Parathyroid adenoma (tissue), 2 donors: Measurements from ENCODE around the gene ATP1B1.
"Not testable (repeated sequence)": the region's sequence is repeated elsewhere in the genome, so short reads cannot be mapped to it uniquely, and the experiment has no call there.

Source experiments
- H2AFZ ChIP-seq: fragments of 300-600 bp; sonication (generic); one replicate; pipeline ENCODE4 v1.7.0; 2017; ENCODE audit warnings: antibody characterized with exemption, mild to moderate bottlenecking
- H3K27ac ChIP-seq: fragments of 300-600 bp; sonication (generic); one replicate; pipeline ENCODE4 v1.7.0; 2017
- H3K27me3 ChIP-seq: fragments of 300-600 bp; sonication (generic); one replicate; pipeline ENCODE4 v1.7.0; 2017; ENCODE audit warnings: low read length; ENCODE audit not compliant: control insufficient read depth, insufficient read depth
- H3K36me3 ChIP-seq: fragments of 300-600 bp; sonication (generic); one replicate; pipeline ENCODE4 v1.7.0; 2017; ENCODE audit warnings: low read length; ENCODE audit not compliant: control insufficient read depth, insufficient read depth
- H3K4me1 ChIP-seq: fragments of 300-600 bp; sonication (generic); one replicate; pipeline ENCODE4 v1.7.0; 2017; ENCODE audit warnings: control low read depth
- H3K4me2 ChIP-seq: fragments of 300-600 bp; sonication (generic); one replicate; pipeline ENCODE4 v1.7.0; 2017; ENCODE audit warnings: low read length
- H3K4me3 ChIP-seq: fragments of 300-600 bp; sonication (generic); one replicate; pipeline ENCODE4 v1.7.0; 2017; ENCODE audit warnings: low read depth, low read length
- H3K79me2 ChIP-seq: fragments of 300-600 bp; sonication (generic); one replicate; pipeline ENCODE4 v1.7.0; 2017; ENCODE audit warnings: control low read depth
- H3K9ac ChIP-seq: fragments of 300-600 bp; sonication (generic); one replicate; pipeline ENCODE4 v1.7.0; 2017; ENCODE audit warnings: mild to moderate bottlenecking
- H3K9me3 ChIP-seq: fragments of 300-600 bp; sonication (generic); one replicate; pipeline ENCODE4 v1.7.0; 2017; ENCODE audit warnings: low read length; ENCODE audit not compliant: control insufficient read depth
- CTCF ChIP-seq: fragments of 300-600 bp; sonication (generic); IDR thresholded peaks from one replicate; pipeline ENCODE4 v1.7.0; 2017; ENCODE audit warnings: antibody characterized with exemption, mild to moderate bottlenecking
- donor health status: primary hyperparathyroidism.

ATP1B1 gene

GRCh38 chr1:169161496-169162194 lies 55.2 kb downstream of the ATP1B1 start:
- no peaks in the 10 kb centered on the region for H3K27me3 ChIP-seq
- H3K9me3 ChIP-seq: no peaks in the 10 kb centered on the region
- no peaks in the 10 kb centered on the region for H3K4me1 ChIP-seq
- H3K9ac ChIP-seq: no peak overlapping the region
- no peaks in the 10 kb centered on the region for H3K79me2 ChIP-seq
- no peak overlapping the region for H3K4me3 ChIP-seq
- H3K27ac ChIP-seq: no peak overlapping the region
- H2AFZ ChIP-seq: no peak overlapping the region
- no peaks in the 10 kb centered on the region for H3K36me3 ChIP-seq
- H3K4me2 ChIP-seq: no peak overlapping the region
- TF ChIP-seq CTCF: no peak

DNA sequence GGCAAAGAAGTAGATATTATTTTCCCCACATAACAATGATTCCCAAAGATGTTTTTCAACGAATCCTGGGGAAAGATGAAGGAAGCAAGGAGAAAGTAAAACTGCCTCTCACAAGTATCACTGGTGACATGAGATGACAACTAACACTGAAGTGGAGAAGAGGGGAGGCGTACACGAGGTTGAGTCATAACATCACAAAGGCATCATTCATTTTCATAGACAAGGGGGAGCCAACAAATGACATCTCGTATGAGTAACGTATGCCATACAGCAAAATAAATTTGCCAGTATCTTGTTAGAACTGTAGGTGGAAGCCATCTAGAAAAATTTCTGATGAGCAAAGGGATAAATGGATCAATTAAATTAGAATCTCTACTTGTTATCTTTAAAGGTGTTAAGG lies 56.6 kb downstream of the ATP1B1 start:
- TF ChIP-seq CTCF: no peak

GRCh38 chr1:169175461-169175860 lies 69.0 kb downstream of the ATP1B1 start:
- H3K36me3 ChIP-seq: no peaks in the 10 kb centered on the region
- H3K4me2 ChIP-seq: no peak overlapping the region
- no peak overlapping the region for H3K4me3 ChIP-seq
- no peak overlapping the region for H3K27ac ChIP-seq
- H3K9ac ChIP-seq: no peak overlapping the region
- no peaks in the 10 kb centered on the region for H3K9me3 ChIP-seq
- H3K4me1 ChIP-seq: no peaks in the 10 kb centered on the region
- no peaks in the 10 kb centered on the region for H3K27me3 ChIP-seq
- no peak for TF ChIP-seq CTCF
- H3K79me2 ChIP-seq: no peaks in the 10 kb centered on the region
- H2AFZ ChIP-seq: no peak overlapping the region

More for the DNA sequence above, 56.6 kb downstream of the ATP1B1 start:
- Histone ChIP-seq H3K4me1 (no peaks in the 10 kb centered on the region), H3K79me2 (no peaks in the 10 kb centered on the region), H3K4me3 (no peak overlapping the region), H3K9me3 (no peaks in the 10 kb centered on the region), H3K36me3 (no peaks in the 10 kb centered on the region), H3K4me2 (no peak overlapping the region), H3K27ac (no peak overlapping the region), H2AFZ (no peak overlapping the region), H3K9ac (no peak overlapping the region), H3K27me3 (no peaks in the 10 kb centered on the region)

DNA sequence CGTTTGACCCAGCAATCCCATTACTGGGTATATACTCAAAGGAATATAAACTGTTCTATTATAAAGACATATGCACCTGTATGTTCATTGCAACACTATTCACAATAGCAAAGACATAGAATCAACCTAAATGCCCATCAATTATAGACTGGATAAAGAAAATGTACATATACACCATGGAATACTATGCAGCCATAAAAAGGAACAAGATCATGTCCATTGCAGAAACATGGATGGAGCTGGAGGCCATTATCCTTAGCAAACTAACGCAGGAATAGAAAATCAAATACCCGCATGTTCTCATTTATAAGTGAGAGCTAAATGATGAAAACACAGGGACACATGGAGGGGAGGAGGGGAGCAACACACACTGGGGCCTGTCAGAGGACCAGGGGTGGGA lies 72.9 kb downstream of the ATP1B1 start:
- not testable (repeated sequence) for H2AFZ ChIP-seq, H3K27ac ChIP-seq, H3K27me3 ChIP-seq, H3K4me1 ChIP-seq, H3K4me2 ChIP-seq, H3K79me2 ChIP-seq, H3K9ac ChIP-seq, H3K4me3 ChIP-seq, H3K9me3 ChIP-seq, H3K36me3 ChIP-seq

- H3K4me3 ChIP-seq: no peak overlapping the region
- H3K79me2 ChIP-seq: no peaks in the 10 kb centered on the region
- peaks cover 3% of the 10 kb centered on the region for H3K4me1 ChIP-seq
- TF ChIP-seq CTCF: no peak
- no peak overlapping the region for H3K9ac ChIP-seq
- no peak overlapping the region for H3K4me2 ChIP-seq
- no peaks in the 10 kb centered on the region for H3K36me3 ChIP-seq
- H3K27me3 ChIP-seq: no peaks in the 10 kb centered on the region
- H3K9me3 ChIP-seq: no peaks in the 10 kb centered on the region
- H3K27ac ChIP-seq: no peak overlapping the region
- H2AFZ ChIP-seq: no peak overlapping the region
Measured at GRCh38 chr1:169180174-169180573, 73.7 kb downstream of the ATP1B1 start.
